GM20000 (cell line): ENCODE data around the gene TTC33.
"Not testable (repeated sequence)": the region's sequence is repeated elsewhere in the genome, so short reads cannot be mapped to it uniquely, and the experiment has no call there.

Experiments used
- DNase-seq: peaks from one replicate; pipeline ENCODE4 v3.0.0; 2012; ENCODE audit warnings: low spot score
- TF ChIP-seq, protein P1 (sequence below): IDR thresholded peaks from 2 replicates; pipeline ENCODE4 v1.5.1; 2012; ENCODE audit warnings: mild to moderate bottlenecking, control low read depth; ENCODE audit errors: extremely low read depth, missing control alignments

The TTC33 gene

DNA sequence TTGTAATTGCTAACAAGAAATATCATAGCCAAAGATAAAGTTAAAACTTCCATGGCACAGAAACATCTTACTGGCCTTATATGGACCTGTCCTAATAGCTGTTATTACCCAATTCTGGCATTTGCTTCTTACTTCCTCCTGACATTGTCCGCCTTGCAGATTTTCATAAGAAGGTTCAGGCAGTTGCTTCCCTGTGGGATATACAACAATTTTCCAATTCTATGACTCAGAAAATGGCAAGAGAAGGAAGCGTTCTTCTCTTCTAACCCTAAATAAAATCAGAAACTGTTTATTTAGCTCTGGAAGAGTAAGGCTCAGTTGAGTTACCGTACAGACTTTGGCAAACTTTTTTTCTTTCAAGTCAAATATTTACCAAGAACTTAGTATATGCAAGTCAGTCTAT, 40.7 kb upstream of the TTC33 start:
- DNase-seq, result no peak
- TF ChIP-seq, protein P1, sequence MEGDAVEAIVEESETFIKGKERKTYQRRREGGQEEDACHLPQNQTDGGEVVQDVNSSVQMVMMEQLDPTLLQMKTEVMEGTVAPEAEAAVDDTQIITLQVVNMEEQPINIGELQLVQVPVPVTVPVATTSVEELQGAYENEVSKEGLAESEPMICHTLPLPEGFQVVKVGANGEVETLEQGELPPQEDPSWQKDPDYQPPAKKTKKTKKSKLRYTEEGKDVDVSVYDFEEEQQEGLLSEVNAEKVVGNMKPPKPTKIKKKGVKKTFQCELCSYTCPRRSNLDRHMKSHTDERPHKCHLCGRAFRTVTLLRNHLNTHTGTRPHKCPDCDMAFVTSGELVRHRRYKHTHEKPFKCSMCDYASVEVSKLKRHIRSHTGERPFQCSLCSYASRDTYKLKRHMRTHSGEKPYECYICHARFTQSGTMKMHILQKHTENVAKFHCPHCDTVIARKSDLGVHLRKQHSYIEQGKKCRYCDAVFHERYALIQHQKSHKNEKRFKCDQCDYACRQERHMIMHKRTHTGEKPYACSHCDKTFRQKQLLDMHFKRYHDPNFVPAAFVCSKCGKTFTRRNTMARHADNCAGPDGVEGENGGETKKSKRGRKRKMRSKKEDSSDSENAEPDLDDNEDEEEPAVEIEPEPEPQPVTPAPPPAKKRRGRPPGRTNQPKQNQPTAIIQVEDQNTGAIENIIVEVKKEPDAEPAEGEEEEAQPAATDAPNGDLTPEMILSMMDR, result no peak

DNA sequence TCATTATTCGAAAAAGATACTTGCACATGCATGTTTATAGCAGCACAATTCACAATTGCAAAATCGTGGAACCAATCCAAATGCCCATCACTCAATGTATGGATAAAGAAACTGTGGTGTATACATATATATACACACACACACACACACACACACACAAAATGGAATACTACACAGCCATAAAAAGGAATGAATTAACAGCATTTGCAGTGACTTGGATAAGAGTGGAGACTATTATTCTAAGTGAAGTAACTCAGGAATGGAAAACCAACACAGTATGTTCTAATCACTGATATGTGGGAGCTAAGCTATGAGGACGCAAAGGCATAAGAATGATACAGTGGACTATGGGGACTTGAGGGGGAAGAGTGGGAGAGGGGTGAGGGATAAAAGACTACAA, 39.1 kb upstream of the TTC33 start:
- not testable (repeated sequence) for DNase-seq

- DNase-seq, result not testable (repeated sequence)
Observed at GRCh38 chr5:40794340-40794739, 38.6 kb upstream of the TTC33 start.

GRCh38 chr5:40792691-40793090, 36.9 kb upstream of the TTC33 start:
- not testable (repeated sequence) for DNase-seq

DNA sequence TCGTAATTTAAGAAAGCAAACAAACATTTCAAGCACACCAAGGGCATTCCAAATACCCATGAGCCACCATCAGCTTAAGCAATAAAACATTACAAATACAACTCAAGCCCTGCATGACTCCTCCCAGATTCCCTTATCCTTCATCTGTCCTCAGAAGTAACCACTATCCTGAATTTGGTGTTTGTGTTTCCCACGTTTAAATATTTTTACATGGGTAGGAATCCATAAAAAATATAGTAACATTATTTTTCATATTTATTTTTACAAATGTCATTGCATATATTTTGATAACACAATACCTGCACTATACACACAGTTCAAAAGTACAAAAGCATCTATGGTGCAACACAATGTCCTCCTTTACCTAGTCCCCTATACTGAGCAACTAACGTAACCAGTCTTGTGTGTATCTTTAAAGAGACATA, 36.0 kb upstream of the TTC33 start:
- no peak for DNase-seq
- TF ChIP-seq, protein P1, result no peak

GRCh38 chr5:40790947-40791593, 35.3 kb upstream of the TTC33 start:
- TF ChIP-seq, protein P1, result no peak
- no peak for DNase-seq

- not testable (repeated sequence) for DNase-seq
Observed at GRCh38 chr5:40788941-40789340, 33.2 kb upstream of the TTC33 start.

DNA sequence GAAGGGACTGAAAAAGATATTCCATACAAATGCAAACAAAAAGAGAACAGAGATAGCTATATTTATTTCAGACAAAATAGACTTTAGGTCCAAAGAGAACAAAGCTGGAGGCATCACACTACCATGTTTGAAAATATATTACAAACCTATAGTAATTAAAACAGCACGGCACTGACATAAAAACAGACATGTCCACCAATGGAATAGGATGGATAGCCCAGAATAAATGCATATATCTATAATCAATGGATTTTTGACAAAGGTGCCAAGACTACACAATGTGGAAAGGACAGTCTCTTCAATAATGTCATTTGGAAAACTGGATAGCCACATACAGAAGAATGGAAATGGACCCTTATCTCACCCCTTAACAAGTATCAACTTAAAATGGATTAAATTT, 32.2 kb upstream of the TTC33 start:
- no peak for DNase-seq
- TF ChIP-seq, protein P1, result no peak

DNA sequence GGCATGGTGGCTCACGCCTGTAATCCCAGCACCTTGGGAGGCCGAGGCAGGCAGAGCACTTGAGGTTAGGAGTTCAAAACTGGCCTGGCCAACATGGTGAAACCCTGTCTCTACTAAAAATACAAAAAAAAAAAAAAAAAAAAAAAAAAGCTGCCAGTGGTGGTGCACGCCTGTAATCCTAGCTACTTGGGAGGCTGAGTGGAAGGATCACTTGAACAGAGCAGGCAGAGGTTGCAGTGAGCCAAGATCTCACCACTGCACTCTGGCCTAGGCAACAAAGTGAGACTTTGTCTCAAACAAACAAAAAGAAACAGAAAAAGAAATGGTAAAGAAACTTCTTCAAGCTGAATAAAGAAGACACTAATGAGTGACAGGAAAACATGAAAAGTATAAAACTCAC, 30.9 kb upstream of the TTC33 start:
- DNase-seq, result not testable (repeated sequence)

- TF ChIP-seq, protein P1, result no peak
- DNase-seq, result no peak
Observed at GRCh38 chr5:40784916-40785315, 29.2 kb upstream of the TTC33 start.
